GM19372 (cell line): ENCODE measurements around the gene CYP51A1.
"Not testable (repeated sequence)": the region's sequence is repeated elsewhere in the genome, so short reads cannot be mapped to it uniquely, and the experiment has no call there.

Experiments used
- ATAC-seq: cut with Tn5 transposase; IDR thresholded peaks from one replicate; pipeline ENCODE4 v1.9.1; 2021; ENCODE audit warnings: mild to moderate bottlenecking, low read depth, moderate library complexity; ENCODE audit not compliant: unreplicated experiment

CYP51A1 gene

GRCh38 chr7:92131764-92132330 is 2.4 kb downstream of the CYP51A1 start:
- ATAC-seq, result no peak

- no peak for ATAC-seq
Observed at GRCh38 chr7:92131093-92131492, 3.2 kb downstream of the CYP51A1 start.

GRCh38 chr7:92121681-92122080 is 12.6 kb downstream of the CYP51A1 start:
- ATAC-seq, result no peak

GRCh38 chr7:92119213-92119759 is 15.0 kb downstream of the CYP51A1 start:
- no peak for ATAC-seq

GRCh38 chr7:92116949-92117348 is 17.3 kb downstream of the CYP51A1 start:
- no peak for ATAC-seq

GRCh38 chr7:92115821-92116220 is 18.5 kb downstream of the CYP51A1 start:
- no peak for ATAC-seq

GRCh38 chr7:92110857-92111256 is 23.4 kb downstream of the CYP51A1 start:
- ATAC-seq, result no peak

- no peak for ATAC-seq
Observed at GRCh38 chr7:92108821-92109220, 25.5 kb downstream of the CYP51A1 start.

- ATAC-seq, result not testable (repeated sequence)
Observed at GRCh38 chr7:92102862-92103261, 31.4 kb downstream of the CYP51A1 start.

- ATAC-seq, result no peak
Observed at GRCh38 chr7:92100534-92100933, 33.7 kb downstream of the CYP51A1 start.

- ATAC-seq, result no peak
Observed at GRCh38 chr7:92095380-92095779, 38.9 kb downstream of the CYP51A1 start.

- no peak for ATAC-seq
Observed at GRCh38 chr7:92092210-92092609, 42.1 kb downstream of the CYP51A1 start.

GRCh38 chr7:92088266-92088665 is 46.0 kb downstream of the CYP51A1 start:
- no peak for ATAC-seq

- ATAC-seq, result not testable (repeated sequence)
Observed at GRCh38 chr7:92083922-92084321, 50.4 kb downstream of the CYP51A1 start.

GRCh38 chr7:92076509-92076908 is 57.8 kb downstream of the CYP51A1 start:
- ATAC-seq, result no peak

GRCh38 chr7:92075455-92076158 is 58.7 kb downstream of the CYP51A1 start:
- ATAC-seq, result peak; percentile 72

GRCh38 chr7:92072708-92073107 is 61.6 kb downstream of the CYP51A1 start:
- no peak for ATAC-seq

GRCh38 chr7:92072121-92072520 is 62.2 kb downstream of the CYP51A1 start:
- no peak for ATAC-seq

- no peak for ATAC-seq
Observed at GRCh38 chr7:92071032-92071431, 63.2 kb downstream of the CYP51A1 start.

- ATAC-seq, result no peak
Observed at GRCh38 chr7:92064438-92065029, 69.7 kb downstream of the CYP51A1 start.
